B cell (primary cell): ENCODE results near the gene ARFGAP2. TPM values are rescaled to one million over a fixed set of nuclear protein-coding genes. Genes with fewer than 3 reads are reported as not detected.

ENCODE experiments used
- ATAC-seq: fragments of 200-7000 bp; cut with Tn5 transposase; one replicate; pipeline ENCODE4 v1.10.0; 2021; ENCODE audit warnings: low read depth, mild to moderate bottlenecking, moderate number of reproducible peaks, moderate library complexity
- CTCF ChIA-PET: fragments of 350-600 bp; sonication (Branson Sonifier 250); formaldehyde crosslinking; loops from one replicate; lab custom pipeline; 2021; ENCODE audit warnings: antibody characterized with exemption, inconsistent platforms; lab: Charles Lee
- POLR2A ChIA-PET: fragments of 350-600 bp; sonication (Branson Sonifier 250); formaldehyde crosslinking; loops from one replicate; lab custom pipeline; 2021; ENCODE audit warnings: antibody characterized with exemption; lab: Charles Lee
- DNase-seq: peaks from one replicate; pipeline ENCODE4 v3.0.0; 2013
- H2AFZ ChIP-seq: 2 replicates; pipeline ENCODE4 v1.6.1; 2012; ENCODE audit warnings: mild to moderate bottlenecking, low read depth, low read length; ENCODE audit not compliant: insufficient read depth, poor library complexity, severe bottlenecking
- H3K27ac ChIP-seq, 2 donors: 1 replicate in 1 of 2; 2 replicates in 1 of 2; pipeline ENCODE4 v1.5.1; 2012 to 2013; ENCODE audit warnings: low read length in 2 of 2, mild to moderate bottlenecking in 2 of 2, moderate library complexity in 1 of 2
- H3K27me3 ChIP-seq, 4 experiments: fragments of 200-600 bp in 1 of 4; sonication (generic) in 1 of 4; replicated peaks in 1 of 4; 1 replicate in 2 of 4; 2 replicates in 2 of 4; pipeline versions ENCODE4 v1.6.1 to v1.7.0; 2013 to 2016; ENCODE audit warnings: low read length in 3 of 4, mild to moderate bottlenecking in 2 of 4, mixed read lengths in 1 of 4, moderate library complexity in 1 of 4; ENCODE audit not compliant: insufficient read depth in 4 of 4, control insufficient read depth in 3 of 4; ENCODE audit errors: control extremely low read depth in 1 of 4
- H3K36me3 ChIP-seq, 2 experiments: replicated peaks in 1 of 2; 1 replicate in 1 of 2; 2 replicates in 1 of 2; pipeline versions ENCODE4 v1.6.1 to v1.7.1; 2013; ENCODE audit warnings: low read length in 1 of 2; ENCODE audit not compliant: insufficient read depth in 2 of 2, control insufficient read depth in 1 of 2; ENCODE audit errors: control extremely low read depth in 1 of 2, extremely low read depth in 1 of 2
- H3K4me1 ChIP-seq, 2 donors: fragments of 200-600 bp in 1 of 2; sonication (generic) in 1 of 2; 1 replicate in 1 of 2; 2 replicates in 1 of 2; pipeline versions ENCODE4 v1.5.1 to v1.6.1; 2013 to 2017; ENCODE audit warnings: low read length in 2 of 2; ENCODE audit not compliant: control insufficient read depth in 2 of 2, insufficient read depth in 2 of 2
- H3K4me2 ChIP-seq: replicated peaks from 2 replicates; pipeline ENCODE3; 2012; ENCODE audit warnings: mild to moderate bottlenecking, low read depth, low read length; ENCODE audit not compliant: poor library complexity, severe bottlenecking
- H3K4me3 ChIP-seq, 5 experiments: fragments of 200-600 bp in 1 of 5; sonication (generic) in 1 of 5; 1 replicate in 3 of 5; 2 replicates in 2 of 5; pipeline versions ENCODE4 v1.5.1 to v1.7.0; 2011 to 2016; ENCODE audit warnings: low read length in 4 of 5, mild to moderate bottlenecking in 4 of 5, low read depth in 2 of 5, control low read depth in 1 of 5, moderate library complexity in 1 of 5; ENCODE audit not compliant: insufficient read depth in 1 of 5; ENCODE audit errors: control extremely low read depth in 1 of 5, extremely low read depth in 1 of 5
- H3K79me2 ChIP-seq: fragments of 200-600 bp; sonication (generic); one replicate; pipeline ENCODE4 v1.6.0; 2016; ENCODE audit warnings: low read length; ENCODE audit not compliant: control insufficient read depth, insufficient read depth
- H3K9ac ChIP-seq: fragments of 200-600 bp; sonication (generic); 2 replicates; pipeline ENCODE4 v1.6.1; 2017; ENCODE audit warnings: mild to moderate bottlenecking, low read length, moderate library complexity
- H3K9me3 ChIP-seq, 3 donors: one replicate each; pipeline versions ENCODE4 v1.6.1 to v1.7.1; 2013; ENCODE audit warnings: low read length in 2 of 3; ENCODE audit not compliant: control insufficient read depth in 2 of 3, insufficient read depth in 1 of 3; ENCODE audit errors: control extremely low read depth in 1 of 3
- H4K20me1 ChIP-seq: 2 replicates; pipeline ENCODE4 v1.6.0; 2012; ENCODE audit warnings: mild to moderate bottlenecking, low read length; ENCODE audit not compliant: insufficient read depth, control insufficient read depth, poor library complexity, severe bottlenecking
- H3K27ac Mint-ChIP-seq: one replicate; pipeline ENCODE4 v1.8.0; 2021; ENCODE audit warnings: mixed read lengths
- H3K27me3 Mint-ChIP-seq: one replicate; pipeline ENCODE4 v1.8.0; 2021; ENCODE audit warnings: mixed read lengths
- H3K4me1 Mint-ChIP-seq: one replicate; pipeline ENCODE4 v1.8.0; 2021; ENCODE audit warnings: mixed read lengths
- H3K4me3 Mint-ChIP-seq: one replicate; pipeline ENCODE4 v1.8.0; 2021; ENCODE audit warnings: mixed read lengths
- H3K9me3 Mint-ChIP-seq: one replicate; pipeline ENCODE4 v1.8.0; 2022; ENCODE audit warnings: mixed read lengths; ENCODE audit not compliant: insufficient read depth
- CTCF ChIP-seq: fragments of 200-600 bp; IDR thresholded peaks from one replicate; pipeline ENCODE4 v1.8.0; 2022; ENCODE audit warnings: antibody characterized with exemption, mild to moderate bottlenecking
- EZH2 ChIP-seq: IDR thresholded peaks from 2 replicates; pipeline ENCODE4 v1.6.1; 2012; ENCODE audit warnings: borderline replicate concordance, low read depth, mild to moderate bottlenecking, moderate library complexity, low read length; ENCODE audit not compliant: insufficient read depth, poor library complexity, severe bottlenecking
- WGBS: methylation state at CpG from one replicate; pipeline ENCODE4 v1.1.5; 2013; ENCODE audit warnings: missing lambda C conversion rate; ENCODE audit not compliant: insufficient coverage; 5-methylcytosine and 5-hydroxymethylcytosine counted together
- intact Hi-C: fragments of 100-400 bp; cut with micrococcal nuclease; formaldehyde crosslinking; loops from one replicate; pipeline ENCODE4 v1.10.0; 2022
- polyA plus RNA-seq: library from polyadenylated mRNA; depleted of rRNA; stranded (reverse); fragments of >200 nt; gene quantifications from 2 replicates; pipeline ENCODE4 v1.2.3, GENCODE V29; 2012
- total RNA-seq, 2 donors: library from RNA; stranded (reverse); fragments of 120-200 nt in 1 of 2; gene quantifications; 1 replicate in 1 of 2; 2 replicates in 1 of 2; pipeline versions ENCODE4 v1.2.3 to v1.2.4, GENCODE V29; 2013 to 2022

ARFGAP2 gene
- total and polyA plus RNA-seq, 2 donors (not counting 1 experiment from before 2014, with no cell fraction given): 141 to 200 TPM

GRCh38 chr11:47154616-47155570, 21.8 kb downstream of the ARFGAP2 start:
- Histone ChIP-seq H3K4me3 (peak overlapping the region in 2 of 5 experiments; percentile 4 to 42), H3K36me3 (no peaks in the 10 kb centered on the region), H3K9ac (peak overlapping the region; percentile 26), H3K4me2 (peak overlapping the region; percentile 65), H4K20me1 (no peaks in the 10 kb centered on the region), H3K9me3 (no peaks in the 10 kb centered on the region), H2AFZ (peak overlapping the region; percentile 44), H3K27ac (peak overlapping the region in 1 of 2 donors; percentile 44), H3K79me2 (no peaks in the 10 kb centered on the region), H3K27me3 (no peaks in the 10 kb centered on the region), H3K4me1 (peaks cover 19 to 36% of the 10 kb centered on the region in 2 donors)
- H3K4me3 Mint-ChIP-seq: peak overlapping the region; percentile 44
- no peaks in the 10 kb centered on the region for H3K27me3 Mint-ChIP-seq
- TF ChIP-seq EZH2: no peak
- no peak for TF ChIP-seq CTCF
- DNase-seq (peak; percentile 55), ATAC-seq (peak; percentile 50)
- no peaks in the 10 kb centered on the region for H3K9me3 Mint-ChIP-seq
- ChIA-PET POLR2A (no interaction called here), CTCF (interaction anchor here (0.9 to 4.8 kb wide), 10 partner anchors 8 to 317 kb away, joined by 3 to 35 read pairs (median 6); no protein-coding TSS in a partner anchor)
- H3K4me1 Mint-ChIP-seq: peaks cover 35% of the 10 kb centered on the region
- WGBS: 7% methylated on average over 10 of the region's 18 CpGs
- H3K27ac Mint-ChIP-seq: peak overlapping the region; percentile 79
- intact Hi-C loops: no loop called here
